Large intestine (tissue), 3 donors: Measurements from ENCODE around the gene ABCA6. TPM values are rescaled to one million over a fixed set of nuclear protein-coding genes. Genes with fewer than 3 reads are reported as not detected.

ENCODE experiments used
- DNase-seq, 2 donors: peaks; one replicate each; pipeline versions ENCODE4 v3.0.0 to v3.0.0-alpha.2; 2013
- H3K27ac ChIP-seq: one replicate; pipeline ENCODE4 v1.5.1; 2013; ENCODE audit warnings: low read length
- H3K27me3 ChIP-seq: 2 replicates; pipeline ENCODE4 v1.6.1; 2013; ENCODE audit warnings: low read length; ENCODE audit not compliant: control insufficient read depth, insufficient read depth
- H3K36me3 ChIP-seq: 2 replicates; pipeline ENCODE4 v1.6.1; 2013; ENCODE audit warnings: low read length; ENCODE audit not compliant: control insufficient read depth, insufficient read depth
- H3K4me1 ChIP-seq: one replicate; pipeline ENCODE4 v1.6.1; 2013; ENCODE audit warnings: low read length; ENCODE audit not compliant: control insufficient read depth, insufficient read depth
- H3K4me3 ChIP-seq: one replicate; pipeline ENCODE4 v1.5.1; 2013; ENCODE audit warnings: low read length
- H3K9me3 ChIP-seq: one replicate; pipeline ENCODE4 v1.6.1; 2013; ENCODE audit warnings: mild to moderate bottlenecking, low read depth, low read length, moderate library complexity; ENCODE audit not compliant: control insufficient read depth
- WGBS: methylation state at CpG from one replicate; pipeline ENCODE4 v1.1.5; 2013; ENCODE audit warnings: low lambda C conversion rate; ENCODE audit not compliant: insufficient coverage; 5-methylcytosine and 5-hydroxymethylcytosine counted together
- polyA plus RNA-seq: library from polyadenylated mRNA; unstranded; fragments of 120-200 nt; gene quantifications from one replicate; pipeline ENCODE4 v1.2.1, GENCODE V29; 2013

Gene ABCA6
- polyA plus RNA-seq, 1 donor, result 1.6 TPM

GRCh38 chr17:69103557-69104233, 38.0 kb downstream of the ABCA6 start:
- H3K4me3 ChIP-seq, result no peak overlapping the region
- WGBS, result no CpG with 5 or more reads among the region's 9 CpGs
- H3K27ac ChIP-seq, result no peak overlapping the region
- peak; percentile 21 to 67 for DNase-seq
- H3K4me1 ChIP-seq, result no peaks in the 10 kb centered on the region
- H3K27me3 ChIP-seq, result no peaks in the 10 kb centered on the region
- no peaks in the 10 kb centered on the region for H3K9me3 ChIP-seq
- no peaks in the 10 kb centered on the region for H3K36me3 ChIP-seq

GRCh38 chr17:69098625-69099024, 43.1 kb downstream of the ABCA6 start:
- 80% methylated on average over 1 of the region's 4 CpGs for WGBS
- no peaks in the 10 kb centered on the region for H3K4me1 ChIP-seq
- H3K36me3 ChIP-seq, result no peaks in the 10 kb centered on the region
- no peak overlapping the region for H3K27ac ChIP-seq
- H3K9me3 ChIP-seq, result no peaks in the 10 kb centered on the region
- no peaks in the 10 kb centered on the region for H3K27me3 ChIP-seq
- no peak for DNase-seq
- H3K4me3 ChIP-seq, result no peak overlapping the region

GRCh38 chr17:69096541-69096940, 45.2 kb downstream of the ABCA6 start:
- WGBS, result 88% methylated on average over 1 of the region's 1 CpG
- no peaks in the 10 kb centered on the region for H3K27me3 ChIP-seq
- H3K27ac ChIP-seq, result no peak overlapping the region
- no peak for DNase-seq
- H3K36me3 ChIP-seq, result no peaks in the 10 kb centered on the region
- peaks cover 2% of the 10 kb centered on the region for H3K4me1 ChIP-seq
- no peaks in the 10 kb centered on the region for H3K9me3 ChIP-seq
- no peak overlapping the region for H3K4me3 ChIP-seq

GRCh38 chr17:69093995-69094394, 47.7 kb downstream of the ABCA6 start:
- WGBS, result 100% methylated on average over 1 of the region's 2 CpGs
- DNase-seq, result no peak

GRCh38 chr17:69093279-69093789, 48.4 kb downstream of the ABCA6 start:
- peak; percentile 31 to 47 for DNase-seq
- no peak overlapping the region for H3K27ac ChIP-seq
- no peaks in the 10 kb centered on the region for H3K36me3 ChIP-seq
- peaks cover 2% of the 10 kb centered on the region for H3K4me1 ChIP-seq
- H3K9me3 ChIP-seq, result no peaks in the 10 kb centered on the region
- no peak overlapping the region for H3K4me3 ChIP-seq
- H3K27me3 ChIP-seq, result no peaks in the 10 kb centered on the region
- WGBS, result 6% methylated on average over 3 of the region's 8 CpGs

More at GRCh38 chr17:69093995-69094394, 47.7 kb downstream of the ABCA6 start:
- Histone ChIP-seq H3K36me3 (no peaks in the 10 kb centered on the region), H3K4me3 (no peak overlapping the region), H3K4me1 (peaks cover 2% of the 10 kb centered on the region), H3K9me3 (no peaks in the 10 kb centered on the region), H3K27ac (no peak overlapping the region), H3K27me3 (no peaks in the 10 kb centered on the region)

- no peaks in the 10 kb centered on the region for H3K36me3 ChIP-seq
- 90% methylated on average over 3 of the region's 4 CpGs for WGBS
- H3K27ac ChIP-seq, result no peak overlapping the region
- H3K4me1 ChIP-seq, result peaks cover 2% of the 10 kb centered on the region
- no peak overlapping the region for H3K4me3 ChIP-seq
- DNase-seq, result no peak
- H3K9me3 ChIP-seq, result no peaks in the 10 kb centered on the region
- no peaks in the 10 kb centered on the region for H3K27me3 ChIP-seq
Observed at GRCh38 chr17:69090365-69090764, 51.3 kb downstream of the ABCA6 start.

- DNase-seq, result no peak
- 100% methylated on average over 2 of the region's 4 CpGs for WGBS
- Histone ChIP-seq H3K27ac (no peak overlapping the region), H3K27me3 (no peaks in the 10 kb centered on the region), H3K4me1 (peaks cover 2% of the 10 kb centered on the region), H3K36me3 (no peaks in the 10 kb centered on the region), H3K9me3 (no peaks in the 10 kb centered on the region), H3K4me3 (no peak overlapping the region)
Observed at GRCh38 chr17:69088643-69089200, 53.0 kb downstream of the ABCA6 start.

GRCh38 chr17:69086641-69087040, 55.1 kb downstream of the ABCA6 start:
- Histone ChIP-seq H3K27me3 (no peaks in the 10 kb centered on the region), H3K36me3 (peaks cover 2% of the 10 kb centered on the region), H3K4me1 (no peaks in the 10 kb centered on the region), H3K4me3 (no peak overlapping the region), H3K9me3 (no peaks in the 10 kb centered on the region), H3K27ac (no peak overlapping the region)
- DNase-seq, result no peak
- 80% methylated on average over 1 of the region's 1 CpG for WGBS

GRCh38 chr17:69084911-69085310, 56.8 kb downstream of the ABCA6 start:
- peak in 1 of 2 donors; percentile 24 for DNase-seq
- Histone ChIP-seq H3K27ac (no peak overlapping the region), H3K4me3 (no peak overlapping the region), H3K36me3 (peaks cover 2% of the 10 kb centered on the region), H3K9me3 (no peaks in the 10 kb centered on the region), H3K4me1 (no peaks in the 10 kb centered on the region), H3K27me3 (no peaks in the 10 kb centered on the region)
- 53% methylated on average over 3 of the region's 13 CpGs for WGBS

GRCh38 chr17:69082696-69083095, 59.0 kb downstream of the ABCA6 start:
- Histone ChIP-seq H3K27ac (no peak overlapping the region), H3K4me1 (no peaks in the 10 kb centered on the region), H3K4me3 (no peak overlapping the region), H3K36me3 (peaks cover 2% of the 10 kb centered on the region), H3K27me3 (no peaks in the 10 kb centered on the region), H3K9me3 (no peaks in the 10 kb centered on the region)
- DNase-seq, result no peak
- no CpG with 5 or more reads among the region's 2 CpGs for WGBS

- Histone ChIP-seq H3K36me3 (peaks cover 2% of the 10 kb centered on the region), H3K4me1 (no peaks in the 10 kb centered on the region), H3K4me3 (no peak overlapping the region), H3K9me3 (no peaks in the 10 kb centered on the region), H3K27me3 (no peaks in the 10 kb centered on the region), H3K27ac (no peak overlapping the region)
- no peak for DNase-seq
Observed at GRCh38 chr17:69078864-69079263, 62.8 kb downstream of the ABCA6 start.
